ENCODE data around the gene HMGN4.
"Not testable (repeated sequence)": the region's sequence is repeated elsewhere in the genome, so short reads cannot be mapped to it uniquely, and the experiment has no call there.

Gene HMGN4

GRCh38 chr6:26522486-26523228 is 15.5 kb upstream of the HMGN4 start:
- DNase-seq (ENCODE audit: low read depth, low spot score): not testable (repeated sequence)

- DNase-seq (ENCODE audit: low read depth, low spot score): not testable (repeated sequence)
Observed at GRCh38 chr6:26524314-26524713, 13.9 kb upstream of the HMGN4 start.

GRCh38 chr6:26524722-26525370 is 13.3 kb upstream of the HMGN4 start:
- DNase-seq (ENCODE audit: low read depth, low spot score): no peak

GRCh38 chr6:26525838-26526237 is 12.3 kb upstream of the HMGN4 start:
- DNase-seq (ENCODE audit: low read depth, low spot score): no peak

GRCh38 chr6:26526928-26527327 is 11.2 kb upstream of the HMGN4 start:
- no peak for DNase-seq (ENCODE audit: low read depth, low spot score)

GRCh38 chr6:26530203-26530602 is 8.0 kb upstream of the HMGN4 start:
- no peak for DNase-seq (ENCODE audit: low read depth, low spot score)

GRCh38 chr6:26531897-26532296 is 6.3 kb upstream of the HMGN4 start:
- DNase-seq (ENCODE audit: low read depth, low spot score): no peak

GRCh38 chr6:26532699-26533531 is 5.3 kb upstream of the HMGN4 start:
- DNase-seq (ENCODE audit: low read depth, low spot score): peak; percentile 96

GRCh38 chr6:26533532-26533931 is 4.6 kb upstream of the HMGN4 start:
- no peak for DNase-seq (ENCODE audit: low read depth, low spot score)

- DNase-seq (ENCODE audit: low read depth, low spot score): no peak
Observed at GRCh38 chr6:26534681-26535465, 3.3 kb upstream of the HMGN4 start.

- DNase-seq (ENCODE audit: low read depth, low spot score): peak; percentile 69
Observed at GRCh38 chr6:26536571-26537159, 1.5 kb upstream of the HMGN4 start.

GRCh38 chr6:26537160-26537845 is 863 bp upstream of the HMGN4 start:
- DNase-seq (ENCODE audit: low read depth, low spot score): peak; percentile 97

GRCh38 chr6:26538572-26538902 is 371 bp downstream of the HMGN4 start:
- DNase-seq (ENCODE audit: low read depth, low spot score): no peak

- DNase-seq (ENCODE audit: low read depth, low spot score): no peak
Observed at GRCh38 chr6:26539071-26539615, 977 bp downstream of the HMGN4 start.

GRCh38 chr6:26541579-26541978 is 3.4 kb downstream of the HMGN4 start:
- no peak for DNase-seq (ENCODE audit: low read depth, low spot score)

GRCh38 chr6:26543953-26544352 is 5.8 kb downstream of the HMGN4 start:
- DNase-seq (ENCODE audit: low read depth, low spot score): no peak

- DNase-seq (ENCODE audit: low read depth, low spot score): no peak
Observed at GRCh38 chr6:26544473-26544872, 6.3 kb downstream of the HMGN4 start.

- no peak for DNase-seq (ENCODE audit: low read depth, low spot score)
Observed at GRCh38 chr6:26545627-26546026, 7.5 kb downstream of the HMGN4 start.

GRCh38 chr6:26547363-26547762 is 9.2 kb downstream of the HMGN4 start:
- DNase-seq (ENCODE audit: low read depth, low spot score): not testable (repeated sequence)

GRCh38 chr6:26550250-26550993 is 12.3 kb downstream of the HMGN4 start:
- peak; percentile 96 for DNase-seq (ENCODE audit: low read depth, low spot score)

All from ELF-1 (cell line).